ENCODE data around the gene KCNJ10.

DNA sequence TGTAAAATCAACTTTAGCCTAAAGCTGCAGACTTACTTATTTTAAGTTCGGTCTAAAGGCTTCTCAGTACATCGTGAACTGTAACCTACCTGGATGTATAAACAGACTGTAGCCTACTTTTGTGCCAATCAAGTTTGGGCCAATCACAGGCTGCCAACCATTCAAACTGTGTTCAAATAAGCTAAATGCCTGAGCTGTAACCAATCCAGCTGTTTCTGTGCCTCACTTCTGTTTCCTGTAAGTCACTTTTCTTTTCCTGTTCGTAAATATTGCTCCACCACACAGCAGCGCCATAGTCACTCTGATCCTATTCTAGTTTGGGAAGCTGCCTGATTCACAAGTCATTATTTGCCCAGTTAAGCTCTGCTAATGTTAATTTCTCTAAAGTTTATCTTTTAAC is 78.4 kb downstream of the KCNJ10 start:
- no peak for TF ChIP-seq CTCF (IDR thresholded peaks at IDR 0.05)
- TF ChIP-seq EP300 (IDR thresholded peaks at IDR 0.05) = no peak
- no peak for TF ChIP-seq POLR2A (IDR thresholded peaks at IDR 0.05)
